Testis (tissue), 3 donors: ENCODE results near the gene PCK1. TPM values are rescaled to one million over a fixed set of nuclear protein-coding genes. Genes with fewer than 3 reads are reported as not detected.

ENCODE experiments used
- DNase-seq: peaks from one replicate; pipeline ENCODE4 v3.0.0-alpha.2; 2019
- H3K27ac ChIP-seq, 2 donors: fragments of 200-600 bp; sonication (generic); one replicate each; pipeline ENCODE4 v1.5.1; 2019
- H3K27me3 ChIP-seq: fragments of 200-600 bp; sonication (generic); one replicate; pipeline ENCODE4 v1.5.1; 2019
- H3K36me3 ChIP-seq: fragments of 200-600 bp; sonication (generic); one replicate; pipeline ENCODE4 v1.5.1; 2017; ENCODE audit warnings: low read depth; ENCODE audit errors: missing control alignments
- H3K4me1 ChIP-seq: fragments of 200-600 bp; sonication (generic); one replicate; pipeline ENCODE4 v1.5.1; 2019
- H3K4me3 ChIP-seq, 2 donors: fragments of 200-600 bp; sonication (generic); one replicate each; pipeline ENCODE4 v1.5.1; 2017 to 2019
- H3K9me3 ChIP-seq: fragments of 200-600 bp; sonication (generic); one replicate; pipeline ENCODE4 v1.5.1; 2017
- CTCF ChIP-seq, 3 experiments: fragments of 450-650 bp in 2 of 3; fragments of 200-600 bp in 1 of 3; sonication (generic) in 1 of 3; IDR thresholded peaks; one replicate each; pipeline ENCODE4 v1.5.1; 2016 to 2019; ENCODE audit warnings: antibody characterized with exemption in 3 of 3, mild to moderate bottlenecking in 2 of 3, moderate library complexity in 1 of 3
- POLR2A ChIP-seq: fragments of 450-650 bp; IDR thresholded peaks from one replicate; pipeline ENCODE4 v1.6.1; 2017; ENCODE audit warnings: antibody characterized with exemption, mild to moderate bottlenecking, moderate library complexity
- WGBS, 2 donors: methylation state at CpG; one replicate each; pipeline ENCODE4 v1.1.5; 2018; 5-methylcytosine and 5-hydroxymethylcytosine counted together
- intact Hi-C: fragments of 100-400 bp; cut with DNase I; formaldehyde crosslinking; loops from one replicate; pipeline ENCODE4 v1.15.1; 2023; ENCODE audit warnings: low total_unique reads
- polyA plus RNA-seq: library from polyadenylated mRNA; stranded (reverse); fragments of 350-450 nt; fragmentation: Illumina TruSeq; extraction: RNeasy Lipid Tissue Mini Kit (QIAGEN cat#74804); gene quantifications from one replicate; pipeline ENCODE4 v1.2.3, GENCODE V29; 2014; ENCODE audit warnings: low read depth, low replicate concordance; ENCODE audit not compliant: insufficient read depth
- total RNA-seq, 2 donors: library from RNA; depleted of rRNA; stranded (reverse); fragments of >200 nt; gene quantifications; one replicate each; pipeline ENCODE4 v1.2.3, GENCODE V29; 2016

Gene PCK1
- total and polyA plus RNA-seq, 3 donors from 2014 or later = 0.19 to 3.1 (median 0.88) TPM

- Histone ChIP-seq H3K36me3 (no peaks in the 10 kb centered on the region), H3K4me3 (no peak overlapping the region), H3K4me1 (no peaks in the 10 kb centered on the region), H3K9me3 (no peaks in the 10 kb centered on the region), H3K27me3 (no peaks in the 10 kb centered on the region), H3K27ac (no peak overlapping the region)
- WGBS, 2 donors = 82 to 85% methylated on average over 5 of the region's 5 CpGs
- intact Hi-C loops = no loop called here
- TF ChIP-seq CTCF (IDR thresholded peaks at IDR 0.05) = no peak
- TF ChIP-seq POLR2A = no peak
- no peak for DNase-seq
Observed at GRCh38 chr20:57582029-57582378, 21.1 kb downstream of the PCK1 start.

- no peaks in the 10 kb centered on the region for H3K36me3 ChIP-seq
- TF ChIP-seq POLR2A = no peak
- TF ChIP-seq CTCF (IDR thresholded peaks at IDR 0.05) = no peak
- 44% methylated on average over 19 to 21 of the region's 21 CpGs for WGBS, 2 donors
- no peak overlapping the region for H3K27ac ChIP-seq
- intact Hi-C loops = no loop called here
- H3K27me3 ChIP-seq = no peaks in the 10 kb centered on the region
- no peak overlapping the region for H3K4me3 ChIP-seq
- H3K4me1 ChIP-seq = no peaks in the 10 kb centered on the region
- DNase-seq = peak; percentile 43
- H3K9me3 ChIP-seq = no peaks in the 10 kb centered on the region
Observed at GRCh38 chr20:57582432-57583288, 21.8 kb downstream of the PCK1 start.

GRCh38 chr20:57583289-57584257 lies 22.7 kb downstream of the PCK1 start:
- Histone ChIP-seq H3K27me3 (no peaks in the 10 kb centered on the region), H3K4me1 (no peaks in the 10 kb centered on the region), H3K4me3 (no peak overlapping the region), H3K36me3 (no peaks in the 10 kb centered on the region), H3K9me3 (no peaks in the 10 kb centered on the region), H3K27ac (no peak overlapping the region)
- DNase-seq = no peak
- WGBS, 2 donors = 87 to 92% methylated on average over 18 of the region's 18 CpGs
- intact Hi-C loops = no loop called here
- no peak for TF ChIP-seq POLR2A
- no peak for TF ChIP-seq CTCF (IDR thresholded peaks at IDR 0.05)

- Histone ChIP-seq H3K9me3 (no peaks in the 10 kb centered on the region), H3K4me3 (no peak overlapping the region), H3K36me3 (no peaks in the 10 kb centered on the region), H3K4me1 (no peaks in the 10 kb centered on the region), H3K27me3 (no peaks in the 10 kb centered on the region), H3K27ac (no peak overlapping the region)
- TF ChIP-seq POLR2A = no peak
- TF ChIP-seq CTCF (IDR thresholded peaks at IDR 0.05) = no peak
- 75 to 77% methylated on average over 7 to 8 of the region's 8 CpGs for WGBS, 2 donors
- DNase-seq = no peak
- intact Hi-C loops = no loop called here
Observed at GRCh38 chr20:57584768-57585461, 24.0 kb downstream of the PCK1 start.
